Activated T-cell treated with anti-CD3 and anti-CD28 coated beads, Interleukin-2, amount 50 U/mL, for 1 hour (primary cell): Measurements from ENCODE around the gene CNTNAP5.

ENCODE experiments used
- DNase-seq: peaks from one replicate; pipeline ENCODE4 v3.0.0-alpha.2; 2020

The CNTNAP5 gene

DNA sequence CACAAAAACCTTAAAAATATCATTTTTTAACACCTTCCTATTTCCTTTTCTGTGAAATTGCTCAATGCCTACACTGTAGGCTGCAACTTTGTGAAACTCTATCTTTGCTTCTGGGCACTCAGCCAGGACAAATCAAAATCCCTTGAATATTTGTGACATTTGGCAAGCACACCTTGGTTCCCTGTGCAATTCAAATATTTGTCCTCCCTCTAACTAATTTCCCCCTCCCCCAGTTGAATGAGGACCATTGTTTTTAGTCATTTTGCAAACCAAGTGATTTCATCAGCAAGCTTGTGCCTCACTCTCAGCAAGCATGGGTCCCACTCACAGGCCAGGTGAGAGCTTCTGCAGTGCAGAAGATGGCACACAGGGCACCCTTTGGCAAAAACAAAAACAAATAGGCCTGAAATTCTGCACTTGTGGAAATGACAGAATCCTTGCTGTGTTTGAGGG is 541.5 kb downstream of the CNTNAP5 start:
- DNase-seq = no peak

DNA sequence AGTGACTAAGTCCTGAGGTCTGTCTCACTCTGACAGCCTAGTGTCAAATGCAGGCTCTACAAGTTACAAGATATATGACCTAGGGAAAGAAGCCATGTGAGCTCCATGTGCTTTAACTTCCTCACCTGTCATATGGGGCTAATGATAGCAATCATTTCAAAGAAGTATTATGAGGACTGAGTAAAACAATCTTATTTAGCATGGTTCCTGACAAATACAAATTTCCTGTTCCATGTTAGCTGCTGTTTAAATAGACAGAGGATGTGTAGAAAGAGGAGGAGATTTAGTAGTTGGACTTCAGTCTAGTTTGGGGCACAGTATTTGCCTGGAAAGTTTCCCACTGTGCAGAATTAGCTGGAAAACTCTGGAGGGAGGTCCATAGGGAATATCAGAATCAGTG is 545.8 kb downstream of the CNTNAP5 start:
- DNase-seq = no peak

DNA sequence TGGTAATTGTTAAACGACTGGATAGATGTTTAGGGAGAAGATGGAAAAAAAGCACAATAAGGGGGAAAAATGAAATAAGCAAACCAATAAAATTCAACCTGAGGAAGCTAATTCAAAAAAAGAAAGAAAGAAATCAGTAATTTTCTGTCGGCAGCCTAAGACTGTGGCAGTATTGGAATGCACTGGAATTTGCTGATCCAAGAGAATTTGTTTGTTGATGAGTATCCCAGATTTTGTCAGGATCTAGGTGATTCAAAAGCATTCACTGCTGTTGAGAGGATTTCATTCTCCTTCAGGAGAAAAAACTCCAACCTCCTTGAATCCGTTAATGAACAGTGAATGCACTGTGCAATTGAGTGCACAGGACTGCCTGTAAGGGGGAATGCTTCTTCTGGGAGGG is 546.7 kb downstream of the CNTNAP5 start:
- no peak for DNase-seq

DNA sequence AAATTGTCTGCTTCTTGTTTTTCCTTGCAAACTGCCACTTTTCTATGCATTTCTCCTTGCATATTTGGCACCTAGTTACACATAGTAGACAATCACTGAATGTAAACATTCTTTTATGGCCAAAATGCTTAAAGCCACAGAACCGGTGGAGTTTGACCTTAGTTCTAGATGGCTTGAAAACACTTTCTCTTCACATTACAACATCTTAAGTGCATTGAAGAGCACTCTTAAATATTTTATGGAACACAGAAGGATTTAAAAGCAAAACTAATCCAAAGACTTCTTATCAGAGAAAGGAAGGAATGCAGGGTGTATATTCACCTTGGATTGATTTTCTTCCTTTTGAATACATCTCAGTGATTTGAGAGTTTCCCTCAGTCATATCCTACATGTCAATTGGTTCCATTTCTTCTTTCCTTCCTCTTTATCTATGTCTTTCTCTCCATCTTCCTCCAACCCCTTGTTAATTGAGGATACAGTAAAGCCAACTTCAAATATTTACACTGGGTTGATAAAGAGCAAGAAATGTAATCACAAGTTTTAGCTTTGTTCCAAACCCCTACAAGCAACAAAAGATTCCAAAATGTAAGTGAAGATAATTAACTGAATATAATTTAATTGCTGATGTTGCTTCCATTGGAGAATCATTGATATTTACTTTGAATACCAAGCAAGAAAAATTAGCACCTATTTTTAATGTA is 548.0 kb downstream of the CNTNAP5 start:
- DNase-seq = no peak

DNA sequence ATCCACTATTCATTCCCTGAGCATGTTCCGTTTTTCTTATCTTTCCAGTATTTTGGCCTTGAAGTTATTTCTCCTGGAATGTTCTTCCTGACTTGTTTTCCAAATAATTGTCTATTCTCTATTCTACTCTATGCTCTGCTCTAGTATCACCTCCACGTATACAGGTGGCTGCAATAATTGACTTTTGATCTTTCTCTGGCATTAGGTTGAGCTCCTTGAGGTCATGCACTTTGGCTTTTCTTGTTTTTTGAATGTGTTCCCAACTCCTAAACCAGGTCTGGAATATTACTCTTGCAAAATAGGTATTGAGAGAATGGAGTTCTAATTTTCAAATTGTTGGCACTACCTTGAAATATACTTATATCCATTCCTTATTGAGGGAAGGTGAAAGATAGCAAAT is 550.4 kb downstream of the CNTNAP5 start:
- no peak for DNase-seq

DNA sequence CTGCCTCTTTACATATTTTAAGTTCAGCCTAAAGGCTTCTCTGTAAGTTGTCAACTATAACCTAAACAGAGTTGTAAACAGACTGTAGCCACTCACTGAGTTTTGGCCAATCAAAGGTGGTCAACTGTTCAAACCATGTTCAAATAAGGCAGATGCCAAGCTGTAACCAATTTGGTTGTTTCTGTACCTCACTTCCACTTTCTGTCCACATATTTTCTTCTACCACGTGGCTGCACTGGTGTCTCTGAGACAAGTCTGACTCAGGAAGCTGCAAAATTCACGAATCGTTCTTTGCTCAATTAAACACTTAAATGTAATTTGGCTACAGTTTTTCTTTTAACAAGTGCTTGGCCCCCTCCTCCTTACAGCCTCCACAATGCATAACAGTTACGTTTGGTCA is 555.2 kb downstream of the CNTNAP5 start:
- no peak for DNase-seq

DNA sequence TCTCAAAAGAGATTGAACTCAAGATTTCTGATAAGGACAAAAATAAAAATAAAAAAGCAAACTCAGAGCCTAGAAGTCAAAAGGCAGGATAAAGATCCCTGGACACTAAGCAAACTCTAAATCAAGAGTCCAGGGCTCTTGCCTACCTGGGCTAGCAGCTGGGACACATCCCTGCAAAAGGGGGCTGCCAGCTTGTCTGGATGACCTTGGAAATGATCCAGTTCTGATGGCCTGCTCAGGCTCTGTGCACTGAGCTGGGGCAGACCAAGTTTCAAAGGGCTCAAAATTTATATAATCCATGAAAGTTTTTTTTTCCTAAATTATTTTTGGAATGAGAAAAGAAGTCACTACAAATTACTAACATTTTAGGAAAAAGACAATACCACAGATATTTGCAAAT is 557.3 kb downstream of the CNTNAP5 start:
- no peak for DNase-seq

DNA sequence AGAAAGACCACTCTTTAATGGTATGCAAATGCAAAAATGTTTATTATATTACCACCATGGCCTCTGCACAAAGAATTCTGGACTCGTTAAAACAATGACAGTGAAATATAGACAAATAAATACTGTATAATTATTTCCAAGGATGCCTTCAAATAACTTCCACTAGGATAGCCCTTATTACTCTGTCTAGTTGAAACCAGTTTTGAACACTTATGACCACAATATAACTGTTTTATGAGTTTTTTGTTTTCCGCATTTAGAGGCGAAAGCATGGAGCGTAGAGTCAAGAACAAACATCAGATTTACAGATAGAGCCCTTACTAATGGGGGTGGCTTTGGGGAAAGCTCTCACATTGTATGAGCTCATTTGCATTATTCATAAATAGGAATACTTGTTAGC is 559.5 kb downstream of the CNTNAP5 start:
- no peak for DNase-seq

DNA sequence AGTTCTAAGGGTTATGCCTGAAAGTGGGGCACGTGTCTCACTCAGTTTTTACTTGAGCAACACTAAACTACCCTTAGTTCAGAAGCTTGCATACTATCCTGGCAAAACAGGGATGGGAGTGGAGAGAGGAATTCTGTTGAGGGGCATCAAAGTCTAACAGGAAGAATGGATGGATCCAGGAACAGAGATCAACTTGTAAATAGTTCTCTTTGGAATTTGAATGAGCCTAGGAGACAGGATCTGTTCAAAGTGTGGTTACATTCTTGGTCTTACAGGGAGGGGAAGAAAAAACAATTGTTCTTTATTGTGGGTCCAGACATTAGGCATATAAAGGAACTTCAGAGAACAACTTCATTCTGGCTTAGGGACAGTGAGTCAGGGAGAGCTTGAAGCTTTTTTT is 560.2 kb downstream of the CNTNAP5 start:
- no peak for DNase-seq

DNA sequence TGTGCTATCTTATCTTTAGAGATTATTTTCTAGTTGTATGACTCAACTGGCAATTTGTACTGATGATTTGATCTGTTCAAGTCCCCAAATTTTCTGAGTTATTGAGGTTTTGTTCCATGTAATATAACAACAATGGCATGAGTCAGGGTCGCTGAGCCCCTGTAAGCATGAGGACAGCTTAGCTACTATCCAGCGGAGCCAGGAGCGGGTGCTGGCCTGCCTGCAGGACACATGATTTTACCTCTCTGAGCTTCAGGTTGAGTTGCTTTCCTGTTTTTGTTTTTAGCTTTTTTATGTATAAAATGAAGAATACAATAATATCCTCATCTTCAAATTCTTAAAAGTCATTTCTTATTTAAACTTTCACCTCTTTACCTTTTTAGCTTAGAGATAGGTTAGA is 561.1 kb downstream of the CNTNAP5 start:
- DNase-seq = no peak

DNA sequence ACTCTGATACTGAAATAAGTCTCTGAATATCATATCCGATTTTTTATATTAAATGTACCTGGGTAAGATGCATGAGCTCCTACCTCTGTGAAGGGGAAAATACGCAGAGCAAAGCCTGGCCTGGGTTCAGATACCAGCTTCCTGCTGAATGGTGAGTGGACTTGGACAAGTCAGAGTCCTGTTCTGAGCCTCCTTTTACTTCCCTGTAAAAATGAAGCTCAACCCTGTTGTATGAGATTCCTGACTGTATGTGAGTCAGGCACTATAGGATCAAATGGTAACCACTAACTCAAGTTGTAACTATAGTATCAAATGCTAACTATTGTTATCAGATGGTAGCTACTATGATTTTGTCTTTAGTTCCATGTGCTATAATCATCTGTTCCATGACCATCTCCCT is 561.7 kb downstream of the CNTNAP5 start:
- DNase-seq = no peak

DNA sequence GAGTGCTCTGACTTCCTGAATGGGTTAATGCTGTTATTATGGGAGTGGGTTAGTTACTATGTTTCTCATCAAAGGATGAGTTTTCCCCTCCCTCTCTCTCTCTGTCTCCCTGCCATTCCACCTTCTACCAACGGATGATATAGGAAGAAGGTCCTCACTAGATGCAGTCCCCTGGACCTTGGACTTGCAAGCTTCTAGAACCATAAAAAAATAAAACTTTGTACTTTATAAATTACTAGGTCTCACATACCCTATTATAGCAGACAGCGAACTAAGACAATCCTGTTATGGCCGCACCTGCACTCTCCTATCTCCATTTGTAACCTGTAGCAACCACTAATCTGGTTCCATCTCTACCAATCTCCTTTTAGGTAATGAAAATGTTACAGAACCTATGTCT is 564.9 kb downstream of the CNTNAP5 start:
- no peak for DNase-seq

DNA sequence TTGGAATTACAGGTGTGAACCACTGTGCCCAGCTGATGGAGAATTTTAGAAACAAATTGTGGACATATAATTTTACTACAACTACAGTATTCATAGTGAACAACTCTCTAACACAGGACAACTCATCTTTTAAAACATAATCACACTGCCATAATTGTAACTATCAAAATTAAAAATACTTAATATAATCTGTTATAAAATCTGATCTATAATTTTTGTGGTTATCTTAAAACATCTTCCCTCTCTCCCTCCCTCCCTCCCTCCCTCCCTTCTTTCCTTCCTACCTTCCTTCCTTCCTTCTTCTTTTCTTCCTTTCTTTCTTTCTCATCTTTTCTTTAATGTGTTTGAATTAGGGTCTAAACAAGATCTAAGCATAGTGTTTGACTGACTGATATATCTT is 577.7 kb downstream of the CNTNAP5 start:
- DNase-seq = no peak

DNA sequence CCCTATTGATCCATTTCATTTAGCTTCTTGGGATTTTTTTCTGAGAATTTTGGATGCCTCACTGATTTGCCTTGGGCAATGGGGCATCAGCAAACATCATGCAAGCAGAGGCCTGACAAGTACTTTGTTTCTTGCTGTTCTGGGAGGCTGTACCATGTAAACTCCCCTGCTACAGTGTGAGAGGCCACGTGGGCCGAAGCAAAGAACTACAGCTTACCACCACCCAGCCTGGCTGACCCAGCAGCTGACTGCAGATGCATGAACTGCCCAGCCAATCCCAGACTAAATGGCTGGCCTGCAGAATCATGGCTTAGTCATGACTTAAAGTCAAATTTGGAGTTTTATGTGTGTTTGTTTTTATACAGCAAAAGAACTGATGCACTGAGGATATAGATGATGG is 579.9 kb downstream of the CNTNAP5 start:
- DNase-seq = no peak

DNA sequence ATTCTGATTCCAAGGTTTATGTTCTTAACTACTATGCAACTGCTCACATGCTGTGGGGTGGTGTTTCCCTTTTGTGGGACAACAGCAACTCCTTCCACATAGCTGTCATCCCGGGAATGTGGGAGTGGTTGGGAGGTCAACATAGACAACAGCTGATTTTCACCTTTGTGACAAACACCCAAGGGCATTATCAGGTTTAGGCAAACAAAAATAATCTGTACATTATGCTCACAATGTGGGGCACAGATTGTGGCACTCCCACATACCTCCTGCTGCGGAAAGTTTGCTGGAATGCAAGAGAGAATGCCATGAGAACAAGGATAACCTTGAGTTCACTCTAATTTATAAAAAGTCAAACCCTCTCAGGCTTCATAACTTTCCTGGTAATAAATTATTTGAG is 582.6 kb downstream of the CNTNAP5 start:
- no peak for DNase-seq

DNA sequence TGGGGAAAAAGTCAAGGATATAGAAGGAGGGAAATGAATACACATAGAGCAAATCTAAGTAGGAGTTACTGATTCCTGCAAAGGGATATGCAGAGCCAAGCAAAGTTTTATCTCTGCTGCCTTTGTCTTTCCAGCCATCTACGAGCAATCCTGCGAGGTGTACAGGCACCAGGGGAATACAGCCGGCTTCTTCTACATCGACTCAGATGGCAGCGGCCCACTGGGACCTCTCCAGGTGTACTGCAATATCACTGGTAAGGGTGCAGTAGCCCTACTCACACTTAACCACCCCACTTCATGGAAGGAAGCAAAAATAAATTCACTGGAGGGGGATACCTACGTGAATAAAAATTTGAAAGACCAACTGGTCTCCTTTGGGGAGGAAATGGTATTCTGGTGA is 584.6 kb downstream of the CNTNAP5 start:
- DNase-seq = no peak

DNA sequence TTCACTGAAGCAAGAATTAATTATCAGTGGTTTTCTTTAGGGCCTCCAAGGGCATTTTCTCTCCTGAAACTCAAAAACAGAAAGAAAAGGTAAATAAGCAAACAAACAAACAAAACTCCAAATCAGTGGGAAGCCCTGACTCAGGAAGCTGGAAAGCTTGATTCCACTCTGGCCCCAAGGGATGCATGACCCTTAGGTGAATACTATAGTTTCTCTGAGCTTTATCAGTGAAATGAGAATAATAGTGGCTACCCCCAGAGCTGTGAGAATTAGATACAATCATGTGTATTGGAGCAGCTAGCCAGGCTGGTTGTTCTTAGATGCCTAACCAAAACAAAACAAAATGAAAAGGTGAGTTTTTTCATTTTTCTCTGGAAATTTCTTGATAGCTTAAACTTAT is 585.1 kb downstream of the CNTNAP5 start:
- DNase-seq = no peak

DNA sequence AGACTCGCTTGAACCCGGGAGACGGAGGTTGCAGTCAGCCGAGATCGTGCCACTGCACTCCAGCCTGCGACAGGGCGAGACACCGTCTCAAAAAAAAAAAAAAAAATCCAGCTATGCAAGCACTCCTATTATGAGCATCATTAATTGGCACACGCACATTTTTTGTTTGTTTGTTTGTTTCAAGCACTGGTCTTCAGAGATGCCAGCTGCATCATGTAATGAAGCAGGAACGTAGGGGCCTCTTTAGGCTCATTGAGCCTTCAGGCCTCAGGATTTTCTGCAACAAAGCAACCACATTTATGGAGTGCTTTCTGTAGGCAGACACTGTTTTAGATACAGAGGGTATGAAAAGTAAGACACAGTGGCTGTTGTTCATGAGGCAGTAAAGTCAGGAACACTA is 585.8 kb downstream of the CNTNAP5 start:
- no peak for DNase-seq

DNA sequence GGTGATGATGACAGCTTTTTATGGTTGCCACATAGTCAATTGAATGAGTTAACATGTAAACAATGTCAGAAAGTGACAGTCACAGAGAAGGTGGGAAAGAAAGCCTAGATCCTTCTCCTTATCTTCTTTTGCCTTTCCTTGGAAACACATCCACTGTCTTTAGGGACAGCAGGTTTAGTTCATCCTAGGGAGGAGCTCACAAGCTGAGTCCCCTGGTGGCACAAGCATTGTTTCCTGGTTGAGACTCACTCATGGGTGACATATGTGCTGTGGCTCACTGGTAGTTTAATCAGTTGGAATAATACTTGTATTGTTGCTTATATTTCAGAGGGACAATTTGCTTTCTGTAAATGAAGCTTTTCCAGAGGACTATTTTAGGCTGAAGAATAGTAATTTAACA is 598.5 kb downstream of the CNTNAP5 start:
- no peak for DNase-seq

DNA sequence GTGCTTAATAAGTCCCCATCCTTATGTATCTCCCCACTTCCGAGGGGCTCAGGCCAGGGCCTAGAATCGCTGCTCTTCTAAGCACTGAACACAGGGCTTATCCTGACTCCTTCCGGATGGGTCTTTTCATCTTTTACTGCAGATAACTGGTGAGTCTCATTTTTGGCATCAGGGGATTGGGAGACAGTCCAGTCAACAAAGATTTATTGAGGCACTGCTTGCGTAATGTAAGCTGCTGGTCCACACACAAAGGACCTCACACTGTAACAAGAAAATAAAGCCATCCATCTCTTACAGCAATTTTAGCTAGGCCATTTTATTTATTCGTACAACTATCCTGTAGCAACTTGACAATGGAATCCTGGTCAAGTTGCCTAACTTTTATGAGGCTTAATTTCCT is 600.5 kb downstream of the CNTNAP5 start:
- DNase-seq = no peak

DNA sequence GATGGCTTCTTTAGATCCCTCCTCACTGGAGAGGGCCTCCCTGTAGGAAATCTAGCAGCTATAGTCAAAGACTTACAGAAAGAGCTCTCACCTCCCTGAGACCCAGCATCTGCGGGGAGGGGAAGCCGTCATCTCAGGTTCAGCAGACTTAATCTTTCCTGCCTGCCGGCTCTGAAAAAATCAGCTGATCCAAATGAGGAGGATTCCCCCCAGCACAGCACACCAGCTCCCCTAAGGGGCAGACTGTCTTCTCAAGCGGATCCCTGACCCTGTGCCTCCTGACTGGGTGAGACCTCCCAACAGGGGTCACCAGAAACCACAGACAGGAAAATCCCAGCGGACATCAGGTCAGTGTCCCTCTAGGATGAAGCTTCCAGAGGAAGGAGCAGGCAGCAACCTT is 601.9 kb downstream of the CNTNAP5 start:
- DNase-seq = no peak

DNA sequence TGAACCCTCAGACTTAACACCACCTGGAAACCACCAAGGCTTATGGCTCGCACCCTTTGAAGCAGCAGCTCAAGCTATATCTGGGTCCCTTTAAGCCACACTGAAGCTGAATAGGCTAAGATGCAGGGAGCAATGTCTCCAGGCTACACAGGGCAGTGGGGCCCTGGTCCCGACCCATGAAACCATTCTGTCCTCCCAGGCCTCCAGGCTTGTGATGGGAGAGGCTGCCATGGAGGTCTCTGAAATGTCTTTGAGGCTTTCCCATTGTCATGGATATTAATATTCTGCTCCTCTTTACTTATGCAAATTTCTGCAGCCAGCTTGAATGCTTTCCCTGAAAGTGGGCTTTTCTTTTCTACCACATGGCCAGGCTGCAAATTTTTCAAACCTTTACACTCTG is 608.7 kb downstream of the CNTNAP5 start:
- DNase-seq = no peak

DNA sequence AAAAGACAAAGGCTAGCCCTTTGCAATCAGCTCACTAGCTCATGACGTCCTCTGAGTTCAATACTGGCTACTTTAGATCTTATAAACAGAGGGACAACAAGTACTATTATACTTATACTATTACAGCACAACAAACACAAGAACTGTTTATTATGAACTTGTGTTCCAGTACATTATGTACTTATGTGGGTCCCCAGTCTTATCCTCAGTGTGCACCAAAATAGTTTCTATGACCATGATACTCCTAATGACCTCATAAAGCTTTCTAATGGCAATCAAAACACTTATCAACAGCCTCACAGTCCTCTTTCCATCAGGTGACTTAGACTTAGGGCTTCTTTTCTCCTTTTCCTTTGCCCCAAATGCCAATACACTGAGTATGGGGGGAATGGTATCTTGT is 614.4 kb downstream of the CNTNAP5 start:
- DNase-seq = no peak

DNA sequence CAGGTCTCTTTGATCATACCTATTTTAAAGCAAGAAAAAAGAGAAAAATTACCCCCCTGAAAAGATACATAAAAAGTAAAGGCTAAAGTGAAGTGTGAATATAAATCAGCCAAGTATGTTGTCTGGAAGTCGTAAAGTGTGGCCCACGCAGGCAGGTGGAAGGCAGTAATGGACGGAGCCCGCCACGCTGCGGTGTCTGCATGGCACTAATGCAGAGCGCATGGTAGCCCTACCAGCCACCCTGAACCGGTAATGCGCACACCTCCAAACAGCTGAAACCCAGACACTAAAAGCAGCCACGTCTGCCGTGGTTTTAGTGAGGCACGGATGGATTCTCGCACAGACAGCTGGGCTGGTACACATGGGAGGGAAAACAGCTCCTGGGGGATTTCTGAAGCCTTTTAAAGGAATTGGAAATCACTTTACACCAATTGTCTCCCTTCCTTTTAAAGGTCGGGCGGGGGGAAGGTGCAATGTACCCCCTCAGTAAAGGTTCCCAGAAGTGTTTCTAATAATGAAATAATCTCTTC is 615.2 kb downstream of the CNTNAP5 start:
- no peak for DNase-seq

DNA sequence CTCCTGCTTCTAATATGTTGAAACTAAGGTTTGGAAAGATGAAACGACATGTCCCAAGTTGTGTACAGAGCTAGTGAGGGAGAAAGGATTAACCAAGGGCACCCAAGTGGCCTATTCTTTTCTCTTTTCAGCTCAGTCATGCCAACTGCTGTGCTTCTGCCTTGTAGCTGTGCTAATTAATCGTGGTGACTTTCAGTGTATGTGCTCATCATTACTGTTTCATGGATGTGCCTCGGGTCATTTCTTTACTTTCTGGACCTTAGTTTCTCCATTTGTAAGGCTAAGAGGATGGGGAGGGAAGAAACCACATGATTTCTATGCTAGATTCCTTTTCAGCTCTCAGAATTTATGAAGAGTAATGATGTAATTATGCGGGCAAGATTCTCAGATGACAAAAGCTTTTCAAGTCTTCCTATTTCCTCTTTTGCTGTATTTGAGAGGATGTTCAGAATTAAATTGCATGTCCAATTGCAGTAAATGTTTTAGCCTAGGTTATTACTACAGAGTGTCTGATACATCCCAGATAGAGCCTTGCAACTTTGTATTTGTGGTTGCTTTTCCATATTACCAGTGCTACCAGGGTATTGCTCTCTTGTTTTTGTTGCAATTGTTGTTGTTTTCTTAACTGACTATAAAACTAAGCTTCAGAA is 621.2 kb downstream of the CNTNAP5 start:
- DNase-seq = no peak
